SU-DHL-6 (cell line): ENCODE measurements around the gene PIP5K1B.

Source experiments
- CTCF ChIP-seq: fragments of 200-600 bp; sonication (generic); IDR thresholded peaks from one replicate; pipeline ENCODE4 v1.5.1; 2017; ENCODE audit warnings: antibody characterized with exemption, mild to moderate bottlenecking, low read length, moderate library complexity; ENCODE audit not compliant: insufficient read depth, poor library complexity, severe bottlenecking
- EZH2phosphoT487 ChIP-seq: fragments of 200-600 bp; sonication (generic), shearing (Covaris generic); conservative IDR thresholded peaks from 2 replicates; pipeline ENCODE4 v1.6.1; 2018; ENCODE audit warnings: mild to moderate bottlenecking, antibody characterized with exemption, low read length, moderate library complexity, mixed read lengths

DNA sequence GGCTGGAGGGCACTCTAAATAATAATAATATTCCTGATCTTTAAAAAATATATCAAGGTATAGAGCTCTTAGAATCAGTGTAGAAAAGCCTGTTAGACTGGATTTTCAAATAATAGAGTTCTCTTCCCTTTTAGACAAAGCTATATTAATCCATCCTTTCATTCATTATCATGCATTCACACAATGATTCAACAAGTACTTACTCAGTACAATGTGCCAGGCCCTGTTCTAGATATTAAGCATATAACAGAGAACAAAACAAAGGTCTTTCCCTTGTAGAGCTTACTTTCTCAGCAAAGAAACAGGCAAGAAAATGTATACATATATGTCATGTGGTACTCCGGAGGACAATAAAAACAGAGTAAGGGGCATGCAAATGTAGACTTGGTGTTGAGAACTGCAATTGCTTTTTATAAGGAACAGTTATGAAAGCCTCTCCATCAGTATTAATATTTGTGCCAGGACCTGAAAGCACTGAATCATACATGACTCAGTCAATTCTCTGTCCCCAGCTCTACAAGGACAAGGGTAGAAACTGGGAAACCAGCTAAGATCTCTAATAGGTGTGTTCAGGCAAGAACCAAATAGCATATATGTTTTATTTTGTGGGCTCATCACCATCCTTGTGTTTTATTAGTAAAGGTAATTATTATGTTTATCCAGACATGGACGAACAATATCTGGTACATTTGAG is 72.2 kb downstream of the PIP5K1B start:
- TF ChIP-seq CTCF (no peak), EZH2phosphoT487 (no peak)
